GM18507 (cell line): ENCODE data around the gene FGF19.
"Not testable (repeated sequence)": the region's sequence is repeated elsewhere in the genome, so short reads cannot be mapped to it uniquely, and the experiment has no call there.

ENCODE experiments used
- DNase-seq: peaks from one replicate; pipeline ENCODE4 v3.0.0; 2011; ENCODE audit warnings: low read depth; ENCODE audit not compliant: insufficient read length; ENCODE audit errors: extremely low spot score
- FAIRE-seq: peaks from 2 replicates; lab custom pipeline; 2011; peaks lifted over from hg19 to GRCh38; lab: Jason Lieb, UNC

FGF19 gene

DNA sequence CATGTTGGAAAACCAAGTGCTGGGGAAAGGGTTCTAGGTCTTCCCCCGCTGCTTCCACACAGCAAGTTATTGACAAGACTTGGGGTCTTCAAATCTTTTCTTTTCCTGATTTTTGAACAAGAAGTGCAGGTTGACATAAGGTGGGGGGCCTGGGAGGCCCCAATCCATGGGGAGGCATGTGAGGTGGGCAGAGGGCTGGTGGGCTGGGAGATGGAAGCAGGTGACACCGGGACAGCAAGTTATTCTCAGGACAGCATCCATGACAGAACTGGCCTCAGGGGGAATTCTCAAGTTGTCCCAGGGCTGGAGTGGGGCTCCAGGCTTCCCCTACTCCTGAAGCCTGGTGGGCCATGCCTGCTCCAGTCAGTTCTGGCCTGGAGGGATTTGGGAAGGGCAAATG lies 5.5 kb downstream of the FGF19 start:
- FAIRE-seq (no peak), DNase-seq (no peak)

DNA sequence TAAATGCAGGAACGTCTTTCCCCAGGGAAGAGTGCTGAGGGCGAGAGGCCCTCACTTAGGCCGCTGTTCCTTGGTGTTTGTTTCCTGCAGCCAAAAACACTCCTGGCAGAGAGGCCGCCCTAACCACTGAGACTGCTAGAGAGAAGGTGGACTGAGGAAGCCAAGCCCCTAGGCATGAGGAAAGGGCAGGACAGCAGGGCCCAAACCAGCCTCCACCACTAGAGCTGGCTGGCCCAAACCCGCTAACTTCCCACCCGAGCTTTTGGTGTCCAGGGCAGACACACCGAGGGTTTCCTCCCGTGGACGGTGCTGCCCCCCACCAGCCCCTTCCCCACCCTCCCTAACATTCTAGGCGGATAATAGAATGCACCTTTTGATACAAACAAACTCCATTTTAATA lies 6.0 kb downstream of the FGF19 start:
- DNase-seq (no peak), FAIRE-seq (no peak)

DNA sequence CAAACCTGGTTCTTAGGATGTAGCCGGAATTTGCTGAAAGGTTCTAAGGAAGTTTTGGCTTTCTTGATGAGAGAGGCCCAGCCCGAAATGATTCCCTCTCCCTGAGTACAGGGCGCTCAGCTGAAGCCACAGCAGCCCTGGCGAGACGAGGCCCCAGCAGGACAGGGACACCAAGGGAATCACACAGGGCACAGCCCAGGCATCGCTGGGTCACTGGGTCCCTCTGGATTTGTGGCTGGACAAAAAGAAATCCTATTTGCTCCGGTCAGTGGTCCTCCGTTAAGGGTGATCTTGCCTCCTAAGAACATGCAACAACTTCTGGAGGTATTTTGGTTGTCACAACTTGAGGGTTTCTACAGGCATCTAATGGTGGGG lies 6.4 kb downstream of the FGF19 start:
- FAIRE-seq (no peak), DNase-seq (no peak)

DNA sequence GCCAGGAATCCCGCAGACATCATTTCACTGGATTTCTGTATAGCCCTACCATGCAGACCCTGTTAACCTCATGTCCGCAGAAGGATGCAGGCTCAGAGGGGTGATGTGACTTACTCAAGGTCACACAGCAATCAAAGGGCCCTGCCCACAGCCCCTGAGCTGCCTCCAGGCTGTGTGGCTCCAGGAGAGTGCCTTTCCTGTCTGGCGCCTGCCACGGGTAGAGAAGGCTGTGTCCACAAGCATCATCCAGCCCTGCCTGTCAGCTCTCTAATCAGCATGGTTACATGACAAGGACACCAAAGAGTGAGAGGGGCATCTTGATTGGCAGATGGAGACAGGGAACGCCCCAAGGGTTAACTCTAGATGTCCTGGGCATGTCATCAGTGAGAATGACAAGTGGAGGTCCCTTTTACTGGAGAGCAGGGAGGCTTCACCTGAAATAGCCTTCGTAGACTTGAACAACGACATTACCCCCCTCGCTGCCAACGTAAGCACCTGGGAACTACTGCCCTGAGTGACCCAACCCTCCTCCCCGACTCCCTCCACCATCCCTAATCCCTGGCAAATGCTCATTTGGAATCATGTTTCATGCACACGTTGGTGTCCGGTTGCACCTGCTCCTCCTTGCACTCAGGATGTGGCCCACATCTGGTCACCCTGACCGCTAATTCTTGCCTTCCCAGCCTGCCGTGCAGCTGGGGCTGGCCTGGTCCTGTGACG lies 6.9 kb downstream of the FGF19 start:
- DNase-seq (no peak), FAIRE-seq (no peak)

DNA sequence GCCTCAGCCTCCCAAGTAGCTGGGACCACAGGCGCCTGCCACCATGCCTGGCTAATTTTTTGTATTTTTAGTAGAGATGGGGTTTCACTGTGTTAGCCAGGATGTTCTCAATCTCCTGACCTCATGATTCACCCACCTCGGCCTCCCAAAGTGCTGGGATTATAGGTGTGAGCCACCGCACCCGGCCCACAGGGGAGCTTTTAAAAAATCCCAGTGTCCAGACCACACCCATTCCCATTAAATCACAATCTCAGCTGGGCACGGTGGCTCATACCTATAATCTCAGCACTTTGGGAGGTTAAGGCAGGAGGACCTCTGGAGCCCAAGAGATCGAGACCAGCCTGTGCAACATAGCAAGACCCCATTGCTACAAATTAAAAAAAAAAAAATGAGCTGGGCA lies 7.8 kb downstream of the FGF19 start:
- not testable (repeated sequence) for FAIRE-seq, DNase-seq

DNA sequence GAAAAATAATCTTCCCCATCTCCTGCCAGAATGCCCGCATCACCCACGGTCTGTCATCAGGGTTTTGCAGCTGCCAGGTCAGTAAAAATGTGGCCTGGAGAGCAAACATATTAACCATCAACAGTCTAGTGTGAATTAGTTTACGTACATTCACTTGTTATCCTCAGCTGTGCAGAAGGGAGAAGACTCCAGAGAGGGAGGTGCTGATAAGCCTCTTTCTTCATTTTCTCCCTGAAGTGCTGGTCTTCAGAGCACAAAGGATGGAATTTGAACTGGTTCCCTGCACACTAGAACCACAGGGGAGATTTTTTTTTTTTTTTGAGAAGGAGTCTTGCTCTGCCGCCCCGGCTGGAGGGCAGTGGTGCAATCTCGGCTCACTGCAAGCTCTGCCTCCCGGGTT lies 8.2 kb downstream of the FGF19 start:
- DNase-seq (no peak), FAIRE-seq (no peak)

DNA sequence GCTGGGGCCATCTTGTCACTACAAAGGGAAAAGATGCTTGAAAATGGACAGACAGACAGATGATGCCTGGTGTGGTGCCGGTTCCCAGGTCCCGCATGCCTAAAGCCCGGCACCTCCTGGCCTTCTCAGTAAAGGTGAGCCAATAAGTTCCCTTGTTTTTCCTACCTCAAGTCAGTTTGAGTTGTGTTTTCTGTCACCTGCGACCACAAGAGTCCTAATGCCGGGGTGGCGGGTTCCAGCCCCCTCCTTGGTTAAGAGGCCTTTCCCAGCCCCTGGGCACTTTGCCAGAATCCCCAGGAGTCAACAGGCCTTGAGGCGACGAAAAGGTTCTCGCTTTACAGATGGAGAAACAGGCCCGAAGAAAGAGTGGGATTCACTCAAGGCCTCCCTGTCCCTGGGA lies 9.0 kb downstream of the FGF19 start:
- FAIRE-seq (no peak), DNase-seq (no peak)

DNA sequence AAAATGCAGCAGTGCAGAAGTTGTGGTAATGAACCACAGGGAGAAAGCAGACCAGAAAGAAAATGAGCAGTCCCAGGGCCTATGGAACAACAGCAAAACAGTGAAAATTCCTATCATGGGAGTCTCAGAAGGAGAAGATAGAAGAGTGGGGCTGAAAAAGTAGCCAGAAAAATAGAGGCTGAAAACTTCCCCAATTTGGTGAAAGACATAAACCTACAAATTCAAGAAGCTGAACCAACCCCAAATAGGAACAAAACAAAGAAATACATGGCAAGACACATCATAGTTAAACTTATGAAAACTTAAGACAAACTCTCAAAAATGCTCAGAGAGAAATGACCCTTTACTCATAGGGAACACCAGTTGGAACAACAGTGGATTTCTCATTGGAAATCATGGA lies 11.4 kb downstream of the FGF19 start:
- FAIRE-seq (no peak), DNase-seq (no peak)

DNA sequence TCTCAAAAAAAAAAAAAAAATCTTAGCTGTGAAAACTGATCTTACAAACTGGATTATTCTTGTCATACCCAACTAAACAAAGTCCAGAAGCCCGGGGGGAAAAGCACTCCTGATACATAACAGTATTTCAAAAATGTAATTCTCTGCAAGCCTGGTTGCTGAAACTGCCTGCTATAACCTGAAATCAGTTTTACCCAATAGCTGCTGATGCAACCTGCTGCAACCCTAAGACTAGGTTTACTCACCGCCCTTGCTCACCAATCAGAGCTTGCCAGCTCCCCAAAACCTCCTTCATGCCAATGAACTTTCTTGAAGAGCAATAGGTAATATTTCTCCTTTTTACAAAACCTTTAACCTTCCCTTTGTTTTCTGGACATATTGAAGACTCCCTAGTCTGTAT lies 12.4 kb downstream of the FGF19 start:
- no peak for DNase-seq
- no peak for FAIRE-seq

DNA sequence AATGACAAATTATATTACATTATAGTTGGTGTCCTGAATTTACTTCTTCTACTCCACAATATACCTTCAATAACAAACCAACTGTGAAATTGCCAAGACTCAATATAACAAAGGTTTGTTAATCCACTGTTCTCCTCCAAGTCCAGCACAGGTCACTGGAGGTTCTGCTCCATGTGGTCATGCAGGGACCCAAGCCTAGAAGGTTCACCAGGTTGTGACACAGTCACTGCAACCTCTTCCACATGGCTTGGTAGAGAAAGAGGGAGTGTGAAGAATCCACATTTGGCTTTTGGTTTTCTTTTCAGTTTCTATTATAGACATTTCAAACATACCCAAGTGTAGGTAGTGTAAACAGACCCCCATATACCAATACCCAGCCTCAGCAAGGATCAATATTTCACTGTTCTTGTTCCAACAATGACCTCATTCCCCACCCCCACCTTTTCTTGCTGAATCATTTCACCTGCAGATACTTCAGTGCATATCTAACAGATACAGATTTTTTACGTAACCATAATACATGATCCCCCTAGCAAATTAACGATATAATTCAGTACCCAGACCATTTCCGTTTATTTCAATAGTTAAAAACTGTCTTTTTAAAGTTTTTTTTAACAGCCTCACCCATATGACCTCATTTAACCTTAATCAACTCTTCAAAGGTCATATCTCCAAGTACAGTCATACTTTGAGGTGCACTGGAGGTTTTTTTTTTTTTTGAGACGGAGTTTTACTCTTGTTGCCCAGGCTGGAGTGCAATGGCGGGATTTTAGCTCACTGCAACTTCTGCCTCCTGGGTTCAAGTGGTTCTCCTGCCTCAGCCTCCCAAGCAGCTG lies 14.1 kb downstream of the FGF19 start:
- DNase-seq (no peak), FAIRE-seq (no peak)

DNA sequence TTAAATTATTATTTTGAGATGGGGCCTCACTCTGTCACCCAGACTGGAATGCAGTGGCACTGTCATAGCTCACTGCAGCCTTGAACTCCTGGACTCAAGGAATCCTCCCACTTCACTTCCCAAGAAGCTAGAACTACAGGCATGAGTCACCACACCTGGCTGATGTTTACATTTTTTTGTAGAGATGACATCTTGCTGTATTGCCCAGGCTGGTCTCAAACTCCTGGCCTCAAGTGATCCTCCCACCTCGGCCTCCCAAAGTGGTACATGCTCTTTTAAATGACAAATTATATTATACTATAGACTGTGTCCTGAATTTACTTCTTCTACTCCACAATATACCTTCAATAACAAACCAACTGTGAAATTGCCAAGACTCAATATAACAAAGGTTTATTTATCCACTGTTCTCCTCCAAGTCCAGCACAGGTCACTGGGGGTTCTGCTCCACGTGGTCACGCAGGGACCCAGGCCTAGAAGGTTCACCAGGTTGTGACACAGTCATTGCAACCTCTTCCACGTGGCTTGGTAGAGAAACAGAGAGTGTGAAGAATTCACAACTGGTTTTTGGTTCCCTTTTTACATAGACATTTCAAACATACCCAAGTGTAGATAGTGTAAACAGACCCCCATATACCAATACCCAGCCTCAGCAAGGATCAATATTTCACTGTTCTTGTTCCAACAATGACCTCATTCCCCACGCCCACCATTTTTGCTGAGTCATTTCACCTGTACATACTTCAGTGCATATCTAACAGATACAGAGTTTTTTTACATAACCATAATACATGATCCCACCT lies 15.7 kb downstream of the FGF19 start:
- FAIRE-seq, DNase-seq: not testable (repeated sequence)

DNA sequence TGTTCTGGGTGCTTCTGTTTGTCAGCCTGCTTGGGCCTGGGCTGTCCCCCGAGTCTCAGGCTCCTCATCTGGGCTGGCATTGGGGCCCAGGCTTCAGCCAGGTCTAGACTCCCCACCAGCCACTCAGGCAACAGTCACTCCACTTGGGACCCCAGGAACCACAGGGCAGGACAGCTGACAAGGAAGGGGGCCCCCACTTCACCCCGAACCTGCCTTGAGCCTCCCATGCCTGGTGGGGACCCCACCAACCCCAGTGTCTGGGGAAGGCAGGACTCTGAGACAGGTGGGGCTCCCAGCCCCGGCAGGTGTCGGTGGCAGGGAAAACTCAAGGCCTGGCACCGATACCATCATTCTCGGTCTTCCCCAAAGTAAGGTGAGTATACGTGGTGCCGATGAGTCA lies 17.0 kb downstream of the FGF19 start:
- no peak for FAIRE-seq

DNA sequence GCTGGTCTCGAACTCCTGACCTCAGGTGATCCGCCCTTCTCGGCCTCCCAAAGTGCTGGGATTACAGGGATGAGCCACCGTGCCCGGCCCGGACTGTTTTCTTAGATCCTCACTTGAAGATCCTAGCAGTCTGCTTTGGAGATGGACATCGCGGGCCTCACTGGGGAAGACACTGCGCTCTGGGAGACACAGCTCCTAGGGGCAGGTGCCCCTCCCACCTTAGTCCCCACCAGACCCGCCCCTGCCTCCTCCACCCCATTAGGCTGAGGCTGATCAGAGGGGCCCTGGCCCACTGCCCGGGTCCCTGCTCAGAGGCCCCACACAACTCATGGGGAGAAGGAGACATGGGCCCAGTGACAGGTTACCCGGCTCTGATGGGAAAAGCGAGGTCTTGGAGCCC lies 17.4 kb downstream of the FGF19 start:
- DNase-seq (no peak), FAIRE-seq (no peak)

More for the DNA sequence above, 17.0 kb downstream of the FGF19 start:
- DNase-seq = no peak

DNA sequence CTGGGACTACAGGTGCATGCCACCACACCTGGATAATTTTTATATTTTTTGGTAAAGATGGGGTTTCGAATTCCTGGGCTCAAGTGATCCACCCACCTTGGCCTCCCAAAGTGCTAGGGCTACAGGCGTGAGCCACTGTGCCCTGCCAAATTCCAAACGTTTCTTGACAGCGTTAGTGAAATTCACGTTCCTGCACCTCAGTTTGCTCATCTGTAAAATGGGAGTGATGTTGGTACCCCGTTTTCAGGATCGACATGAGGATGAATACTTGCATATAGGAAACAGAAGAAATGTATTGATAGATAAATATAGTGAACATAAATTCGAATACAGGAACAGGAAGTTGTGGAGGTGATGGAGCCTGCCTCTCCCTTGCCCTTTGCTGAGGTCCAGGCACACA lies 18.5 kb downstream of the FGF19 start:
- no peak for FAIRE-seq
- DNase-seq = no peak

DNA sequence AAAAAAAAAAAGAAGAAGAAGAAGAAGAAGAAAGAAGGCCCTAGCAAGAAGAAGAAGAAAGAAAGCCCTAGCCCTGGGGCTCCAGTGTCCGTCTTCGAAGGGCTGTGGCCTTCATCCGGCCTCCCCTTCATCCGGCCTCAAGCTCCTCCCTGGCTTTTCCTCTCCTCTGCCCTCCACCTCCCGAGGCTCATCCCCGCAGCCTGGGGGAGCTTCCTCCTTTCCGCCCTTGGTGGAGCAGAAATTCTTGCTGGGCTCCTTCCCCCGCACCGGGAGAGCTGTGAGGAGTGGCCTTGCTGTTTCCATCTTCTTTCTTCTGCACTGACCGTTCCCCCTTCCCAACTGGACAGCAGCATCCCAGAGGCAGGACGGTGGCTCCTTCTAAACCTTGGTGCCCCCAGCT lies 19.2 kb downstream of the FGF19 start:
- FAIRE-seq (no peak), DNase-seq (no peak)

DNA sequence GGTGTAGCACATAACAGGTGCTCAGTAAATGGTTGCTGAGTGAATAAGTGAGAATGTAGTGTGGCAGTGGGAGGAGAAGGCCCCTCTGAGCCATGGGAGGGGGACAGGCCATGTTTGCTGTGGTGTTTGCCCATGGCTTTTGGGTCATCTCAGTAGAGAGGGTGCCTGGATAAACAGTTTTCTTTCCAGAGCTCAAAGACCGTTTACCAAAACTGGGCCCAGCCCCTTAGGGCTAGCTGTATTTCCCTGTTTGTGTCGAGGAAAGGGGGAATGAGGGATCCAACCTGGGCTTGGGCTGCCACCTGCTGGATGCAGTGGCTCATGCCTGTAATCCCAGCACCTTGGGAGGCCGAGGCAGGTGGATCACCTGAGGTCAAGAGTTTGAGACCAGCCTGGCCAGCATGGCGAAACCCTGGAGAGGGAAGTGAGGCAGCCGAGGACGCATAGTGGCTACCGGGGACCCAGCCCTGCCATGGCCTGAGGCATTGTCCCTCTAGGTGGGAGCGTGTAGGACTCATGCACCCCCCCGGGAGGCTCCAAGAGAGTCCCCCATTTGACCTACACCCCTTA lies 20.0 kb downstream of the FGF19 start:
- no peak for DNase-seq
- no peak for FAIRE-seq

DNA sequence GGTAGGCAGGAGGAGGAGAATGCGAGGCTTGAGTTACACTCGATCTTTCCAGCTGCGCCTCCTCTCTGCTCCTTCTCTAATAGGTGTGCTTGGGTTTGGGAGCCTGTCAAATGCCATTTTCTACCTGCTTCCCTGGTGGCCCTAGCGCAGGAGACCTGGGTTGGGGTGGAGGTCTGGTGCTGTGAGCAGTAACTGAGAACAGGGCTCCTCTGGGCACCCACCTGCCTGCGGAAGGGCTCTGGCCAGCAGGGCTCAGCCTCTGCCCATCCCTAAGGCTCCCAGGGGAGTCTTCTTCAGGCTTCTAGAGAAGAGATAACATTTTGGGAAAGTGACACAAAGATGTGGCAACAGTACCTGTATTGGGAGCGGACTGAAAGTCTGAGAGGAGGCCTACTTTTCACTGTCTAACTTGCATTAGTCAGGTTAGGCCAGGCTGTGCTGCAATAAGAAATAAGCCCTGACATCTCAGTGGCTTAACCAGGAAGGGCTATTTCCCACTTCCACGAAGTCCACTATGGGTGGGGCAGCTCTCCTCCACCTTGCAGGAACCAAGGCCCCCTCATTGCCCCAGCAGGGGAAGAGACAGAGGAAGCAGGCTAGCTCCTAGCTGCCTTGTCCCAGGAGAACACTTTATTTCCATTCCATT lies 21.0 kb downstream of the FGF19 start:
- no peak for DNase-seq
- no peak for FAIRE-seq

DNA sequence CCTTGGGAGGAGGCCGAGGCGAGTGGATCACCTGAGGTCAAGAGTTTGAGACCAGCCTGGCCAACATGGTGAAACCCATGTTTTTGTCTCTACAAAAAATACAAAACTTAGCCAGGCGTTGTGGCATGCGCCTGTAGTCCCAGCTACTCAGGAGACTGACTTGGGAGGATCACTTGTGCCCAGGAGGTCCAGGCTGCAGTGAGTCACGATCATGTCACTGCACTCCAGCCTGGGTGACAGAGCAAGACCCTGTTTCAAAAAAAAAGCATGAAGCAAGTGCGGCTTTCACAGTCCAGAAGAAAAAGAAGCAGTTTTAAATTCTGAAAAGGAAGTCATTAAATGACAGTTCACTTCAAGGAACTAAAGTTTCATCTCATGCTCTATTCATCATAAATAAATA lies 21.6 kb downstream of the FGF19 start:
- DNase-seq (no peak), FAIRE-seq (no peak)

DNA sequence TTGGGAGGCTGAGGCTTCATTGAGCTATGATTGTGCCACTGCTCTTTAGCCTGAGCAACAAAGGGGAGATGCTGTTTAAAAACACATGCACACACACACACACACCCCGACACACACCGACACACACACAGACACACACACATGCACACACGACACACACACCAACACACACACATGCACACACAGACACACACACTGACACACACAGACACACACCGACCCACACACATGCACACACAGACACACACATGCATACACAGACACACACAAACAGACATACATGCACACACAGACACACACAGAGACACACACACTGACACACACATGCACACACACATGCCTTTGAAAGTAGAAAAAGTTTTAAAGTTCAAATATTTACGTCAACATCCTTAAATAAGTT lies 23.1 kb downstream of the FGF19 start:
- no peak for FAIRE-seq
- no peak for DNase-seq

DNA sequence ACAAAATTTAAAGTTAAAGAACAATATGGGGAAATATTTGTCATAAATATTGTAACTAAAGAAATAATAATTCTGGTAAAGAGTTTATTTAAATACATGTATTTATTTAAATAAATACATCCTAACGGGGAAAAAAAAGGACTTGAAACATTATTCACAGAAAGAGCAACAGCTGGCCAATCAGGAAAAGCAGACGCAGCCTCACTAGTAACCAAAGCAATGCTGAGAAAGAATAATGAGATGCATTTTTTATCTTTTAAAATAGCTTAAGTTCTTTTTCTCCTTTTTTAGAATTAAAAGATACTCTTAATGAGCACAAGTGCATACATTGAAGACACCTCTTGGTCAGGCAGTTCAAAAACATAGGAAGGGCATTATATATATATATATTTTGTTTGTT lies 26.1 kb downstream of the FGF19 start:
- FAIRE-seq (no peak), DNase-seq (no peak)
